ENCODE results near the gene ARID1B. TPM values are rescaled to one million over a fixed set of nuclear protein-coding genes. Genes with fewer than 3 reads are reported as not detected.

The ARID1B gene
- total and polyA plus RNA-seq, 2 of the 4 experiments (the other 2 are of a cell fraction): 14.5 to 20.1 TPM

DNA sequence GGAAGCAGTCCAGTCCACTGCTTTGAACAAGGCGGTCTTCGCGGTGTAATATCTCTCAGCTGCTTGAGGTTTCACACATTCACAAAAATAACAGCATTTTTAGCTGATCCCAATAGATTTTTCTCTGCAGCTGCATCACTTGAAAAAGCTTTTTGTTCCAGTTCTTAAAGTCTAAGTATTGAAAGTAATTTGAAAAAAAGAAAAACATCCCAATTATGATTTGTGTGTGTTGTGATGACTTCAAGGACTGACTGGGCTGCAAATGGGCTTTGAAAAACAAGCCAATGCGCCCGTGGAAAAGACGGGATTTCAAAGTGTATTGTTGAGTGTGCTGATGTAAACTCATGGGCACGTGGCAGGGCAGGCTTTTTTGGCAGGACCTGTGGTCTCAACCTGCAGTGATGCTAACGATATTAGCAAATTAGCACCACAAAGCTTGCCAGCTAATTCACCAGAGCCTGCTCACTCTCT lies 395.1 kb downstream of the ARID1B start:
- no peak overlapping the region for H2BK20ac ChIP-seq (ENCODE audit: low read depth, low read length)
- no peaks in the 10 kb centered on the region for H4K20me1 ChIP-seq (ENCODE audit: insufficient read depth, low read length)
- H3K4me1 ChIP-seq (ENCODE audit: control insufficient read depth, insufficient read depth, low read length): 0 out of 2 replicates have a peak, but pooled peaks cover 1% of the 10 kb centered on the region
- H3K27me3 ChIP-seq (ENCODE audit: control insufficient read depth, insufficient read depth, low read length): no peaks in the 10 kb centered on the region
- intact Hi-C loops (cut with micrococcal nuclease) (no loop called here), in situ Hi-C loops (cut with MboI; ENCODE audit: low sequenced_read_pairs) (no loop called here), dilution Hi-C loops (cut with HindIII; ENCODE audit: low sequenced_read_pairs, unreplicated experiment) (no loop called here)
- WGBS, 2 experiments (ENCODE audit: extremely low coverage in 2 of 2, insufficient read length in 1 of 2): no CpG with 5 or more reads among the region's 8 CpGs
- no peak overlapping the region for H3K9ac ChIP-seq (ENCODE audit: low read depth, low read length)
- H2BK5ac ChIP-seq (ENCODE audit: low read depth, low read length, poor library complexity, severe bottlenecking): no peak overlapping the region
- H3K27ac ChIP-seq (ENCODE audit: insufficient read depth, low read length): no peak overlapping the region
- peaks cover 0 to 4% of the 10 kb centered on the region in 2 experiments; a peak in 2 of 4 replicates for H3K79me1 ChIP-seq (ENCODE audit: low read depth in 1 of 2, low read length in 2 of 2)
- CTCF ChIA-PET: interaction anchor here (0.9 kb wide), 1 partner anchor 12 kb away, joined by 3 read pairs; no protein-coding TSS in a partner anchor
- H2BK15ac ChIP-seq (ENCODE audit: low read depth, low read length): no peak overlapping the region
- H3K4me2 ChIP-seq (ENCODE audit: low read depth, low read length): no peak overlapping the region
- no TSS peak for BruUV-seq (replicated peaks)
- DNase-seq (no peak), ATAC-seq (ENCODE audit: low read depth) (no peak)
- H3K14ac ChIP-seq (replicated peaks; ENCODE audit: low read depth, low read length): no peak overlapping the region
- no peak overlapping the region for H2AFZ ChIP-seq (replicated peaks; ENCODE audit: low read length, poor library complexity)
- no peak overlapping the region for H3K23ac ChIP-seq (ENCODE audit: low read depth, low read length)
- no peak overlapping the region for H4K8ac ChIP-seq (ENCODE audit: low read depth in 2 of 2, low read length in 2 of 2)
- H3K9me3 ChIP-seq (ENCODE audit: control insufficient read depth, insufficient read depth, low read length): no peaks in the 10 kb centered on the region
- peaks cover 5% of the 10 kb centered on the region; the same call in 1 of the 2 replicates for H3K9me1 ChIP-seq (ENCODE audit: insufficient read depth, low read length)
- no peak overlapping the region for H3K4me3 ChIP-seq (ENCODE audit: insufficient read depth, low read depth, low read length)
- H2AK5ac ChIP-seq (ENCODE audit: low read depth, low read length): no peak overlapping the region
- no peak overlapping the region for H2BK120ac ChIP-seq (ENCODE audit: low read depth, low read length)
- no peak overlapping the region for H3K18ac ChIP-seq (ENCODE audit: low read depth, low read length)
- no peak overlapping the region for H3K56ac ChIP-seq (ENCODE audit: extremely low read depth, insufficient read depth, low read length)
- H2AK9ac ChIP-seq (replicated peaks; ENCODE audit: low read depth, low read length, poor library complexity): no peak overlapping the region
- H4K91ac ChIP-seq (ENCODE audit: insufficient read depth, low read depth, low read length): no peak overlapping the region
- TF ChIP-seq MAZ (IDR thresholded peaks at IDR 0.05; ENCODE audit: borderline replicate concordance, low read depth, low read length): no peak
- TF ChIP-seq BHLHE40 (IDR thresholded peaks at IDR 0.05; ENCODE audit: low read depth, low read length): no peak
- no peak for TF ChIP-seq SMC3 (IDR thresholded peaks at IDR 0.05; ENCODE audit: low read depth, low read length)
- no peak overlapping the region for H4K5ac ChIP-seq (ENCODE audit: low read depth, low read length)
- POLR2A ChIA-PET (ENCODE audit: unreplicated experiment): interaction anchor here (0.6 kb wide), 2 partner anchors 10 to 60 kb away, joined by 3 to 5 read pairs; no protein-coding TSS in a partner anchor
- peaks cover 20% of the 10 kb centered on the region for H3K36me3 ChIP-seq (ENCODE audit: control insufficient read depth, insufficient read depth, low read length)
- no peak overlapping the region for H3K4ac ChIP-seq (ENCODE audit: low read depth, low read length)

Measured in IMR-90 (cell line).